Activated CD4-positive, alpha-beta T cell treated with anti-CD3 and anti-CD28 coated beads, Interleukin-2, amount 50 U/mL, for 48 hours (primary cell): Measurements from ENCODE around the gene SERPINB4.
"Not testable (repeated sequence)": the region's sequence is repeated elsewhere in the genome, so short reads cannot be mapped to it uniquely, and the experiment has no call there.

Source experiments
- DNase-seq, 2 experiments: peaks; one replicate each; pipeline ENCODE4 v3.0.0-alpha.2; 2020

Gene SERPINB4

GRCh38 chr18:63644142-63644541 lies at the start of gene SERPINB4:
Gene SERPINB4, minus strand, starts transcription at chr18:63644256. Its CDS starts 679 bp downstream, at chr18:63643577.
- not testable (repeated sequence) for DNase-seq

- DNase-seq, result no peak
Observed at GRCh38 chr18:63689064-63689463, 45.0 kb upstream of the SERPINB4 start.

GRCh38 chr18:63686871-63687270 lies 42.8 kb upstream of the SERPINB4 start:
- DNase-seq, result no peak

- no peak for DNase-seq
Observed at GRCh38 chr18:63684718-63685117, 40.7 kb upstream of the SERPINB4 start.

GRCh38 chr18:63683890-63684289 lies 39.8 kb upstream of the SERPINB4 start:
- DNase-seq, result no peak

- no peak for DNase-seq
Observed at GRCh38 chr18:63683152-63683551, 39.1 kb upstream of the SERPINB4 start.

GRCh38 chr18:63681449-63682340 lies 37.6 kb upstream of the SERPINB4 start:
- DNase-seq, result no peak

- no peak for DNase-seq
Observed at GRCh38 chr18:63679820-63680606, 36.0 kb upstream of the SERPINB4 start.

- DNase-seq, result no peak
Observed at GRCh38 chr18:63677500-63678225, 33.6 kb upstream of the SERPINB4 start.

- DNase-seq, result no peak
Observed at GRCh38 chr18:63676526-63677323, 32.7 kb upstream of the SERPINB4 start.

GRCh38 chr18:63664571-63664970 lies 20.5 kb upstream of the SERPINB4 start:
- no peak for DNase-seq

- DNase-seq, result not testable (repeated sequence)
Observed at GRCh38 chr18:63661750-63662149, 17.7 kb upstream of the SERPINB4 start, which contains the start of gene SERPINB3. Gene SERPINB3, minus strand, starts transcription at chr18:63661893. Its CDS starts 677 bp downstream, at chr18:63661216.

- not testable (repeated sequence) for DNase-seq
Observed at GRCh38 chr18:63658920-63659319, 14.9 kb upstream of the SERPINB4 start.

- not testable (repeated sequence) for DNase-seq
Observed at GRCh38 chr18:63650271-63650670, 6.2 kb upstream of the SERPINB4 start.

- DNase-seq, result no peak
Observed at GRCh38 chr18:63648241-63648640, 4.2 kb upstream of the SERPINB4 start.

- no peak for DNase-seq
Observed at GRCh38 chr18:63646936-63647335, 2.9 kb upstream of the SERPINB4 start.

- not testable (repeated sequence) for DNase-seq
Observed at GRCh38 chr18:63644694-63645093, 638 bp upstream of the SERPINB4 start.

GRCh38 chr18:63642668-63643356 lies 1.2 kb downstream of the SERPINB4 start:
- not testable (repeated sequence) for DNase-seq

GRCh38 chr18:63641157-63641680 lies 2.8 kb downstream of the SERPINB4 start:
- DNase-seq, result not testable (repeated sequence)

- no peak for DNase-seq
Observed at GRCh38 chr18:63637703-63638102, 6.4 kb downstream of the SERPINB4 start.

- no peak for DNase-seq
Observed at GRCh38 chr18:63627819-63628218, 16.2 kb downstream of the SERPINB4 start.
